ENCODE data around the gene LYAR.

The LYAR gene

GRCh38 chr4:4315461-4316149, 25.7 kb upstream of the LYAR start:
- no peak for DNase-seq

GRCh38 chr4:4311193-4311592, 21.2 kb upstream of the LYAR start:
- no peak for DNase-seq

GRCh38 chr4:4308800-4309441, 19.0 kb upstream of the LYAR start:
- no peak for DNase-seq

- no peak for DNase-seq
Observed at GRCh38 chr4:4306920-4307319, 17.0 kb upstream of the LYAR start.

GRCh38 chr4:4302416-4302815, 12.5 kb upstream of the LYAR start:
- DNase-seq: no peak

- DNase-seq: no peak
Observed at GRCh38 chr4:4302001-4302400, 12.0 kb upstream of the LYAR start.

- DNase-seq: no peak
Observed at GRCh38 chr4:4299006-4299405, 9.1 kb upstream of the LYAR start.

- DNase-seq: no peak
Observed at GRCh38 chr4:4296283-4296846, 6.4 kb upstream of the LYAR start.

GRCh38 chr4:4293279-4293678, 3.3 kb upstream of the LYAR start:
- no peak for DNase-seq

- no peak for DNase-seq
Observed at GRCh38 chr4:4289597-4289940, 385 bp downstream of the LYAR start.

GRCh38 chr4:4289055-4289454, 899 bp downstream of the LYAR start:
- peak in 1 of 2 donors; percentile 19 for DNase-seq

GRCh38 chr4:4288098-4288497, 1.9 kb downstream of the LYAR start:
- DNase-seq: no peak

- no peak for DNase-seq
Observed at GRCh38 chr4:4284827-4285618, 4.9 kb downstream of the LYAR start.

GRCh38 chr4:4281787-4282186, 8.2 kb downstream of the LYAR start:
- DNase-seq: no peak

- DNase-seq: no peak
Observed at GRCh38 chr4:4277531-4277930, 12.4 kb downstream of the LYAR start.

GRCh38 chr4:4274226-4274625, 15.7 kb downstream of the LYAR start:
- DNase-seq: no peak

GRCh38 chr4:4271912-4272311, 18.0 kb downstream of the LYAR start:
- DNase-seq: no peak

- DNase-seq: no peak
Observed at GRCh38 chr4:4270529-4270928, 19.4 kb downstream of the LYAR start.

GRCh38 chr4:4269856-4270255, 20.1 kb downstream of the LYAR start:
- no peak for DNase-seq

- no peak for DNase-seq
Observed at GRCh38 chr4:4269331-4269731, 20.6 kb downstream of the LYAR start.

GRCh38 chr4:4268776-4269175, 21.2 kb downstream of the LYAR start:
- DNase-seq: no peak

- no peak for DNase-seq
Observed at GRCh38 chr4:4267981-4268380, 22.0 kb downstream of the LYAR start.

- no peak for DNase-seq
Observed at GRCh38 chr4:4260185-4260751, 29.7 kb downstream of the LYAR start.
